ENCODE results near the gene BTBD7.

BTBD7 gene

GRCh38 chr14:93301821-93302447 lies 30.9 kb downstream of the BTBD7 start:
- DNase-seq (ENCODE audit: low read depth) = no peak

GRCh38 chr14:93299866-93300265 lies 33.0 kb downstream of the BTBD7 start:
- DNase-seq (ENCODE audit: low read depth) = no peak

GRCh38 chr14:93299416-93299815 lies 33.4 kb downstream of the BTBD7 start:
- no peak for DNase-seq (ENCODE audit: low read depth)

GRCh38 chr14:93295541-93296220 lies 37.2 kb downstream of the BTBD7 start:
- DNase-seq (ENCODE audit: low read depth) = no peak

GRCh38 chr14:93286212-93286890 lies 46.5 kb downstream of the BTBD7 start:
- no peak for DNase-seq (ENCODE audit: low read depth)

- no peak for DNase-seq (ENCODE audit: low read depth)
Measured at GRCh38 chr14:93285044-93285443, 47.8 kb downstream of the BTBD7 start.

- no peak for DNase-seq (ENCODE audit: low read depth)
Measured at GRCh38 chr14:93281937-93282336, 50.9 kb downstream of the BTBD7 start.

GRCh38 chr14:93280743-93281142 lies 52.1 kb downstream of the BTBD7 start:
- no peak for DNase-seq (ENCODE audit: low read depth)

- no peak for DNase-seq (ENCODE audit: low read depth)
Measured at GRCh38 chr14:93276031-93276716, 56.7 kb downstream of the BTBD7 start.

- no peak for DNase-seq (ENCODE audit: low read depth)
Measured at GRCh38 chr14:93274055-93274806, 58.6 kb downstream of the BTBD7 start.

- no peak for DNase-seq (ENCODE audit: low read depth)
Measured at GRCh38 chr14:93271111-93271510, 61.7 kb downstream of the BTBD7 start.

- no peak for DNase-seq (ENCODE audit: low read depth)
Measured at GRCh38 chr14:93269341-93270068, 63.3 kb downstream of the BTBD7 start.

GRCh38 chr14:93268406-93268805 lies 64.4 kb downstream of the BTBD7 start:
- DNase-seq (ENCODE audit: low read depth) = no peak

- no peak for DNase-seq (ENCODE audit: low read depth)
Measured at GRCh38 chr14:93267149-93267711, 65.6 kb downstream of the BTBD7 start.

GRCh38 chr14:93266127-93266526 lies 66.7 kb downstream of the BTBD7 start:
- no peak for DNase-seq (ENCODE audit: low read depth)

GRCh38 chr14:93263416-93263815 lies 69.4 kb downstream of the BTBD7 start:
- DNase-seq (ENCODE audit: low read depth) = no peak

GRCh38 chr14:93262446-93262845 lies 70.4 kb downstream of the BTBD7 start:
- no peak for DNase-seq (ENCODE audit: low read depth)

- no peak for DNase-seq (ENCODE audit: low read depth)
Measured at GRCh38 chr14:93249128-93249831, 83.6 kb downstream of the BTBD7 start.

- no peak for DNase-seq (ENCODE audit: low read depth)
Measured at GRCh38 chr14:93246534-93246933, 86.3 kb downstream of the BTBD7 start.

GRCh38 chr14:93245764-93246420 lies 86.9 kb downstream of the BTBD7 start:
- DNase-seq (ENCODE audit: low read depth) = no peak

All from activated T-cell treated with anti-CD3 and anti-CD28 coated beads for 24 hours (primary cell).